K562 (cell line): Measurements from ENCODE around the gene ERVFRD-1.

Source experiments
- ASH1L ChIP-seq: fragments of 450-650 bp; IDR thresholded peaks from 2 replicates; pipeline ENCODE4 v1.6.1; 2018; ENCODE audit warnings: borderline replicate concordance, mild to moderate bottlenecking, low read depth; ENCODE audit not compliant: partially characterized antibody
- ATF7 ChIP-seq: fragments of 450-650 bp; IDR thresholded peaks from 2 replicates; pipeline ENCODE4 v1.7.1; 2014; ENCODE audit warnings: mild to moderate bottlenecking, moderate library complexity
- E2F1 ChIP-seq: sonication (generic); formaldehyde crosslinking; IDR thresholded peaks from 2 replicates; pipeline ENCODE4 v1.8.1; 2023; ENCODE audit warnings: mild to moderate bottlenecking, missing genetic modification reagents, moderate library complexity
- ELK3 ChIP-seq: fragments of 450-650 bp; formaldehyde crosslinking; IDR thresholded peaks from 2 replicates; pipeline ENCODE4 v1.4.0; 2020; ENCODE audit warnings: mild to moderate bottlenecking
- ESRRA ChIP-seq: fragments of 450-650 bp; IDR thresholded peaks from 2 replicates; pipeline ENCODE4 v1.6.1; 2014; ENCODE audit warnings: low read depth, mild to moderate bottlenecking, moderate library complexity, borderline replicate concordance
- HDAC6 ChIP-seq: IDR thresholded peaks from 2 replicates; pipeline ENCODE4 v1.6.1; 2012; ENCODE audit warnings: low read depth, mild to moderate bottlenecking, control low read depth, inconsistent platforms, low read length, moderate library complexity
- HNRNPH1 ChIP-seq: fragments of 200-400 bp; formaldehyde crosslinking; optimal IDR thresholded peaks from 2 replicates; pipeline ENCODE3; 2017; ENCODE audit warnings: low read depth, mild to moderate bottlenecking, low read length, moderate library complexity
- JUN ChIP-seq, 2 experiments: sonication (generic) in 1 of 2; formaldehyde crosslinking in 1 of 2; IDR thresholded peaks; 2 replicates each; pipeline versions ENCODE4 v1.6.1 to v1.8.0; 2012 to 2022; ENCODE audit warnings: borderline replicate concordance in 2 of 2, mild to moderate bottlenecking in 2 of 2, improper control_type of control experiment in 1 of 2, low read depth in 1 of 2, low read length in 1 of 2, missing genetic modification reagents in 1 of 2
- JUND ChIP-seq, 2 experiments: IDR thresholded peaks; 2 replicates in 1 of 2; 3 replicates in 1 of 2; pipeline ENCODE4 v1.6.1; 2011; ENCODE audit warnings: borderline replicate concordance in 2 of 2, low read depth in 2 of 2, low read length in 2 of 2, improper control_type of control experiment in 1 of 2, missing biosample characterization in 1 of 2, missing genetic modification characterization in 1 of 2, missing genetic modification reagents in 1 of 2
- NRF1 ChIP-seq, 2 experiments: fragments of 450-650 bp; IDR thresholded peaks in 1 of 2; conservative IDR thresholded peaks in 1 of 2; 2 replicates each; pipeline ENCODE4 v1.6.1; 2014; ENCODE audit warnings: mild to moderate bottlenecking in 2 of 2
- PATZ1 ChIP-seq: fragments of 250-450 bp; sonication (Bioruptor Pico); IDR thresholded peaks from 2 replicates; pipeline ENCODE4 v1.5.0; 2020; ENCODE audit warnings: mild to moderate bottlenecking, borderline replicate concordance
- TCF3 ChIP-seq: sonication (generic); formaldehyde crosslinking; IDR thresholded peaks from 2 replicates; pipeline ENCODE4 v1.4.0; 2020; ENCODE audit warnings: mild to moderate bottlenecking, missing genetic modification reagents
- ZNF184 ChIP-seq: sonication (generic); formaldehyde crosslinking; IDR thresholded peaks from 2 replicates; pipeline ENCODE4 v1.5.0; 2020; ENCODE audit warnings: missing genetic modification reagents

GRCh38 chr6:11132194-11132888, 20.8 kb upstream of the ERVFRD-1 start:
- TF ChIP-seq ZNF184 (CRISPR knock-in tag), result no peak
- no peak for TF ChIP-seq ELK3 (CRISPR knock-in tag)
- no peak for TF ChIP-seq NRF1 (conservative IDR thresholded peaks at IDR 0.05 in 1 of 2, IDR thresholded peaks at IDR 0.05 in 1 of 2)
- TF ChIP-seq TCF3 (CRISPR knock-in tag), result no peak
- TF ChIP-seq JUN (IDR thresholded peaks at IDR 0.05; ENCODE audit: borderline replicate concordance, low read depth, low read length), result no peak
- TF ChIP-seq JUN (CRISPR knock-in tag; IDR thresholded peaks at IDR 0.05; ENCODE audit: borderline replicate concordance), result no peak
- TF ChIP-seq JUND (IDR thresholded peaks at IDR 0.05; ENCODE audit: borderline replicate concordance, low read depth, low read length), result no peak
- TF ChIP-seq JUND (tag; IDR thresholded peaks at IDR 0.05; ENCODE audit: borderline replicate concordance, low read depth, low read length), result no peak
- no peak for TF ChIP-seq E2F1
- TF ChIP-seq HDAC6, result no peak
- TF ChIP-seq PATZ1 (CRISPR knock-in tag), result no peak
- TF ChIP-seq ESRRA, result no peak
- no peak for TF ChIP-seq HNRNPH1
- no peak for TF ChIP-seq ASH1L
- TF ChIP-seq ATF7, result no peak
